K562 (cell line): ENCODE measurements around the gene OR10C1. TPM values are rescaled to one million over a fixed set of nuclear protein-coding genes. Genes with fewer than 3 reads are reported as not detected.

Experiments
- ATAC-seq: fragments of 200-7000 bp; cut with Tn5 transposase; 3 replicates; pipeline ENCODE4 v1.9.1; 2020; ENCODE audit warnings: moderate library complexity
- BruUV-seq: library from RNA; stranded (reverse); fragments of 400-500 nt; replicated peaks from 2 replicates; lab custom pipeline; 2021; lab: Mats Ljungman, UMichigan
- CTCF ChIA-PET: fragments of 300-600 bp; formaldehyde crosslinking; extraction: SDS; loops from one replicate; lab custom pipeline; 2021; ENCODE audit warnings: low intra/inter-chr PET ratio; lab: Yijun Ruan, JAX
- POLR2A ChIA-PET: fragments of 300-600, 350-650 bp; sonication (Branson Sonifier 250); formaldehyde crosslinking; extraction: SDS; loops from one replicate; lab custom pipeline; 2021; ENCODE audit warnings: antibody characterized with exemption, inconsistent platforms; lab: Yijun Ruan, JAX
- DNase-seq, 4 experiments: peaks; one replicate each; pipeline versions ENCODE4 v3.0.0 to v3.0.0-alpha.2; 2011 to 2018; ENCODE audit warnings: low spot score in 3 of 4, mixed read lengths in 3 of 4; ENCODE audit errors: extremely low read depth in 1 of 4
- FAIRE-seq: peaks from 2 replicates; lab custom pipeline; 2011; peaks lifted over from hg19 to GRCh38; lab: Jason Lieb, UNC
- H2AFZ ChIP-seq: 2 replicates; pipeline ENCODE4 v1.6.0; 2011; ENCODE audit warnings: low read depth, low read length, control low read depth, inconsistent platforms
- H3K27ac ChIP-seq: fragments of 200-600 bp; 3 replicates; pipeline ENCODE4 v1.8.0; 2011; ENCODE audit warnings: low read depth, mild to moderate bottlenecking, control low read depth, inconsistent platforms, low read length, moderate library complexity, mixed read lengths; ENCODE audit errors: extremely low read depth
- H3K27me3 ChIP-seq, 2 experiments: fragments of 300-600 bp in 1 of 2; 2 replicates in 1 of 2; 3 replicates in 1 of 2; pipeline versions ENCODE4 v1.6.0 to v1.8.0; 2011; ENCODE audit warnings: inconsistent platforms in 2 of 2, low read length in 2 of 2, mild to moderate bottlenecking in 1 of 2, mixed read lengths in 1 of 2, moderate library complexity in 1 of 2; ENCODE audit not compliant: control insufficient read depth in 2 of 2, insufficient read depth in 2 of 2
- H3K36me3 ChIP-seq: fragments of 300-600 bp; 3 replicates; pipeline ENCODE4 v1.8.0; 2011; ENCODE audit warnings: mild to moderate bottlenecking, low read length, inconsistent platforms; ENCODE audit not compliant: control insufficient read depth, insufficient read depth
- H3K4me1 ChIP-seq, 2 experiments: fragments of 200-600 bp in 1 of 2; replicated peaks in 1 of 2; 2 replicates in 1 of 2; 3 replicates in 1 of 2; pipeline versions ENCODE4 v1.5.1 to v1.8.0; 2011; ENCODE audit warnings: inconsistent platforms in 2 of 2, low read length in 2 of 2, mild to moderate bottlenecking in 1 of 2, mixed read lengths in 1 of 2, moderate library complexity in 1 of 2; ENCODE audit not compliant: control insufficient read depth in 2 of 2, insufficient read depth in 2 of 2
- H3K4me2 ChIP-seq: 2 replicates; pipeline ENCODE4 v1.6.1; 2011; ENCODE audit warnings: low read length, control low read depth, inconsistent platforms, mixed read lengths; ENCODE audit not compliant: insufficient read depth
- H3K4me3 ChIP-seq: fragments of 200-600 bp; sonication (generic), shearing (Covaris generic); 2 replicates; pipeline ENCODE4 v1.5.1; 2016; ENCODE audit warnings: control low read depth, inconsistent platforms
- H3K79me2 ChIP-seq: fragments of 200-600 bp; 3 replicates; pipeline ENCODE4 v1.8.0; 2011; ENCODE audit warnings: low read length, inconsistent platforms; ENCODE audit not compliant: control insufficient read depth, insufficient read depth
- H3K9ac ChIP-seq, 2 experiments: 2 replicates each; pipeline versions ENCODE4 v1.6.0 to v1.6.1; 2011; ENCODE audit warnings: low read depth in 2 of 2, low read length in 2 of 2, control low read depth in 1 of 2, inconsistent platforms in 1 of 2, mild to moderate bottlenecking in 1 of 2, mixed read lengths in 1 of 2; ENCODE audit not compliant: insufficient read depth in 1 of 2
- H3K9me1 ChIP-seq: one replicate; pipeline ENCODE4 v1.6.0; 2011; ENCODE audit warnings: inconsistent platforms, mild to moderate bottlenecking, low read length, moderate library complexity; ENCODE audit not compliant: control insufficient read depth, insufficient read depth
- H3K9me3 ChIP-seq: replicated peaks from 2 replicates; pipeline ENCODE4 v1.5.1; 2011; ENCODE audit warnings: low read depth, low read length, inconsistent platforms; ENCODE audit not compliant: control insufficient read depth, insufficient read depth
- H4K20me1 ChIP-seq: replicated peaks from 2 replicates; pipeline ENCODE4 v1.6.1; 2011; ENCODE audit warnings: low read length, inconsistent platforms, mixed read lengths; ENCODE audit not compliant: control insufficient read depth, insufficient read depth
- C11orf30 ChIP-seq: fragments of 450-650 bp; IDR thresholded peaks from 2 replicates; pipeline ENCODE4 v1.6.1; 2016; ENCODE audit warnings: low read depth, mild to moderate bottlenecking
- CGGBP1 ChIP-seq: fragments of 250-450 bp; sonication (Bioruptor Pico); IDR thresholded peaks from 2 replicates; pipeline ENCODE4 v1.9.0; 2021; ENCODE audit warnings: mild to moderate bottlenecking
- CTCF ChIP-seq, 3 experiments: IDR thresholded peaks in 2 of 3; conservative IDR thresholded peaks in 1 of 3; 2 replicates each; pipeline ENCODE4 v1.5.1; 2011 to 2012; ENCODE audit warnings: low read length in 3 of 3, mild to moderate bottlenecking in 3 of 3, control low read depth in 2 of 3, improper control_type of control experiment in 1 of 3, inconsistent platforms in 1 of 3, low read depth in 1 of 3, mixed read lengths in 1 of 3, moderate library complexity in 1 of 3; ENCODE audit not compliant: insufficient read depth in 2 of 3
- FOXA3 ChIP-seq, 2 experiments: fragments of 450-650 bp in 1 of 2; sonication (generic) in 1 of 2; formaldehyde crosslinking; IDR thresholded peaks in 1 of 2; conservative IDR thresholded peaks in 1 of 2; 2 replicates each; pipeline versions ENCODE4 v1.4.0 to v1.8.0; 2020 to 2022; ENCODE audit warnings: mild to moderate bottlenecking in 2 of 2, missing genetic modification reagents in 1 of 2
- HLTF ChIP-seq: fragments of 450-650 bp; IDR thresholded peaks from 2 replicates; pipeline ENCODE4 v1.6.1; 2016
- ILF3 ChIP-seq: fragments of 450-650 bp; IDR thresholded peaks from 2 replicates; pipeline ENCODE4 v1.6.1; 2018; ENCODE audit warnings: antibody characterized with exemption, mild to moderate bottlenecking, moderate library complexity, borderline replicate concordance
- MTA1 ChIP-seq: fragments of 450-650 bp; IDR thresholded peaks from 2 replicates; pipeline ENCODE4 v1.6.1; 2017; ENCODE audit warnings: borderline replicate concordance
- NFATC3 ChIP-seq: fragments of 450-650 bp; IDR thresholded peaks from 2 replicates; pipeline ENCODE4 v1.6.1; 2017; ENCODE audit warnings: mild to moderate bottlenecking
- NR2C2 ChIP-seq, 2 experiments: fragments of 200-800 bp in 1 of 2; sonication (Bioruptor generic) in 1 of 2; sonication (generic) in 1 of 2; formaldehyde crosslinking in 1 of 2; IDR thresholded peaks; 2 replicates each; pipeline versions ENCODE4 v1.6.1 to v1.8.0; 2016 to 2022; ENCODE audit warnings: mild to moderate bottlenecking in 1 of 2, missing compliant biosample characterization in 1 of 2, missing genetic modification characterization in 1 of 2, missing genetic modification reagents in 1 of 2
- PTRF ChIP-seq: fragments of 450-650 bp; IDR thresholded peaks from 2 replicates; pipeline ENCODE4 v1.6.1; 2016; ENCODE audit warnings: mild to moderate bottlenecking, missing genetic modification characterization, missing compliant biosample characterization
- RAD21 ChIP-seq, 2 experiments: fragments of 250-450 bp in 1 of 2; fragments of 450-650 bp in 1 of 2; sonication (Bioruptor Pico) in 1 of 2; formaldehyde crosslinking in 1 of 2; IDR thresholded peaks in 1 of 2; conservative IDR thresholded peaks in 1 of 2; 2 replicates each; pipeline versions ENCODE4 v1.4.0 to v1.8.0; 2020 to 2022; ENCODE audit warnings: mild to moderate bottlenecking in 2 of 2, moderate library complexity in 1 of 2
- SMARCB1 ChIP-seq: IDR thresholded peaks from 2 replicates; pipeline ENCODE4 v1.6.1; 2011; ENCODE audit warnings: improper control_type of control experiment, low read depth; ENCODE audit not compliant: insufficient read length
- SMC3 ChIP-seq: conservative IDR thresholded peaks from 2 replicates; pipeline ENCODE4 v1.6.1; 2011; ENCODE audit warnings: low read depth, low read length, improper control_type of control experiment; ENCODE audit not compliant: insufficient read depth
- ZNF165 ChIP-seq: fragments of 250-450 bp; sonication (Bioruptor Pico); IDR thresholded peaks from 2 replicates; pipeline ENCODE4 v1.4.0; 2020; ENCODE audit warnings: borderline replicate concordance
- ZNF316 ChIP-seq: fragments of 450-650 bp; IDR thresholded peaks from 2 replicates; pipeline ENCODE4 v1.6.1; 2016
- WGBS: fragments of 100-300 bp; shearing (Covaris generic); methylation state at CpG from one replicate; pipeline ENCODE4 v1.1.6; 2016; ENCODE audit warnings: low coverage, mixed read lengths; ENCODE audit not compliant: insufficient coverage; ENCODE audit errors: missing lambda C conversion rate; 5-methylcytosine and 5-hydroxymethylcytosine counted together
- in situ Hi-C: fragments of 300-500 bp; cut with MboI; formaldehyde crosslinking; loops from 4 replicates; pipeline ENCODE4 v1.15.0; 2018; ENCODE audit warnings: inconsistent platforms, mixed read lengths
- intact Hi-C: fragments of 100-400 bp; cut with micrococcal nuclease; formaldehyde crosslinking; loops from 2 replicates; pipeline ENCODE4 v1.14.2; 2022
- polyA plus RNA-seq, 8 experiments: library from polyadenylated mRNA; depleted of rRNA in 4 of 8; stranded (reverse) in 5 of 8; unstranded in 3 of 8; fragments of >200 nt; fragmentation: Nextera tagmentation in 2 of 8; fragmentation: Illumina TruSeq in 1 of 8; extraction: Ambion mirVana in 2 of 8; extraction: Trizol in 1 of 8; gene quantifications; 2 replicates each; pipeline versions ENCODE4 v1.2.1 to v1.2.3, GENCODE V29; 2011 to 2014; ENCODE audit warnings: inconsistent platforms in 1 of 8, missing spikeins in 1 of 8
- total RNA-seq, 7 experiments: library from RNA; depleted of rRNA in 6 of 7; stranded (reverse); fragments of >200 nt in 6 of 7; fragmentation: Illumina TruSeq in 2 of 7; extraction: Trizol in 2 of 7; gene quantifications; 2 replicates each; pipeline versions ENCODE4 v1.2.1 to v1.2.3, GENCODE V29; 2011 to 2021; ENCODE audit warnings: low replicate concordance in 1 of 7

Gene OR10C1
- total and polyA plus RNA-seq, 9 of the 15 experiments (the other 6 are each of a cell fraction or from before 2014, with no cell fraction given) = not detected

GRCh38 chr6:29403801-29404200, 35.3 kb upstream of the OR10C1 start:
- H3K27me3 ChIP-seq = no peaks in the 10 kb centered on the region
- H3K36me3 ChIP-seq = no peaks in the 10 kb centered on the region
- no peak overlapping the region for H3K4me3 ChIP-seq
- WGBS = 0% methylated on average over 1 of the region's 1 CpG
- H3K4me1 ChIP-seq = no peaks in the 10 kb centered on the region
- no TSS peak for BruUV-seq
- in situ Hi-C loops = no loop called here
- CTCF ChIA-PET = no interaction called here
- no peak for TF ChIP-seq HLTF
- no peak for TF ChIP-seq ILF3
- peak; percentile 26; the same call in 1 of the 2 replicates for TF ChIP-seq C11orf30
- TF ChIP-seq SMARCB1 = no peak
- peak; percentile 58 for TF ChIP-seq ZNF316
- TF ChIP-seq, all 486 proteins: peak for 2
- H3K9me1 ChIP-seq = no peaks in the 10 kb centered on the region
- ATAC-seq (no peak), FAIRE-seq (no peak), DNase-seq (no peak)
- intact Hi-C loops = no loop called here
- H2AFZ ChIP-seq = no peak overlapping the region
- H3K79me2 ChIP-seq = no peaks in the 10 kb centered on the region
- H4K20me1 ChIP-seq = no peaks in the 10 kb centered on the region
- no peak overlapping the region for H3K9ac ChIP-seq
- H3K9me3 ChIP-seq = no peaks in the 10 kb centered on the region
- no peak overlapping the region for H3K27ac ChIP-seq
- H3K4me2 ChIP-seq = no peak overlapping the region
- POLR2A ChIA-PET = no interaction called here

- Histone ChIP-seq H3K9me3 (no peaks in the 10 kb centered on the region), H2AFZ (no peak within 1 kb of the TSS), H3K27ac (no peak within 1 kb of the TSS), H3K4me1 (no peaks in the 10 kb centered on the region), H4K20me1 (no peaks in the 10 kb centered on the region), H3K4me3 (no peak within 1 kb of the TSS), H3K79me2 (no peaks in the 10 kb centered on the region), H3K36me3 (no peaks in the 10 kb centered on the region), H3K9me1 (no peaks in the 10 kb centered on the region), H3K9ac (no peak within 1 kb of the TSS), H3K4me2 (no peak within 1 kb of the TSS), H3K27me3 (peaks cover 0 to 6% of the 10 kb centered on the region in 2 experiments; a peak in 2 of 5 replicates)
- in situ Hi-C loops (no loop called here), intact Hi-C loops (no loop called here)
- BruUV-seq = no TSS peak
- ATAC-seq (no peak), DNase-seq (no peak), FAIRE-seq (no peak)
- CTCF ChIA-PET = interaction anchor here (0.6 to 1.6 kb wide), 2 partner anchors 85 to 175 kb away, joined by 3 to 5 read pairs; no protein-coding TSS in a partner anchor
- POLR2A ChIA-PET = interaction anchor here (1.5 kb wide), 1 partner anchor 9 kb away, joined by 3 read pairs; no protein-coding TSS in a partner anchor
- no peak for TF ChIP-seq NFATC3
- no peak for TF ChIP-seq ZNF165 (CRISPR knock-in tag)
- TF ChIP-seq RAD21 (CRISPR knock-in tag; conservative IDR thresholded peaks at IDR 0.05 in 1 of 2, IDR thresholded peaks at IDR 0.05 in 1 of 2) = peak in 1 of 2 experiments; percentile 21; a peak in 1 of 4 replicates
- no peak for TF ChIP-seq PTRF (tag)
- no peak for TF ChIP-seq FOXA3 (CRISPR knock-in tag; conservative IDR thresholded peaks at IDR 0.05 in 1 of 2, IDR thresholded peaks at IDR 0.05 in 1 of 2)
- TF ChIP-seq CTCF (IDR thresholded peaks at IDR 0.05 in 2 of 3, conservative IDR thresholded peaks at IDR 0.05 in 1 of 3; ENCODE audit: insufficient read depth in 2 of 3, low read depth in 1 of 3, low read length in 3 of 3) = peak in 1 of 3 experiments; percentile 39; a peak in 2 of 6 replicates
- no peak for TF ChIP-seq CGGBP1 (CRISPR knock-in tag)
- TF ChIP-seq MTA1 = no peak
- 0 out of 2 replicates have a peak, but pooled peaks have one; percentile 18 for TF ChIP-seq SMC3
- TF ChIP-seq NR2C2 (CRISPR knock-in tag; IDR thresholded peaks at IDR 0.05) = no peak
- no peak for TF ChIP-seq NR2C2 (tag; IDR thresholded peaks at IDR 0.05)
Measured at GRCh38 chr6:29414588-29414987, 24.5 kb upstream of the OR10C1 start, which contains the start of gene OR12D1. TSS of gene OR12D1 (plus strand) at chr6:29414928.
